OCI-LY1 (cell line): ENCODE data around the gene C2orf49.

ENCODE experiments used
- EZH2 ChIP-seq: fragments of 200-600 bp; sonication (generic), shearing (Covaris generic); IDR thresholded peaks from 2 replicates; pipeline ENCODE4 v1.8.0; 2017; ENCODE audit warnings: borderline replicate concordance, mixed run types, mild to moderate bottlenecking, antibody characterized with exemption, low read length, moderate library complexity, mixed read lengths
- TF ChIP-seq, protein P1 (sequence below): fragments of 200-600 bp; sonication (generic), shearing (Covaris generic); IDR thresholded peaks from 2 replicates; pipeline ENCODE4 v1.5.1; 2017; ENCODE audit warnings: mild to moderate bottlenecking, antibody characterized with exemption, low read length, moderate library complexity, mixed read lengths

DNA sequence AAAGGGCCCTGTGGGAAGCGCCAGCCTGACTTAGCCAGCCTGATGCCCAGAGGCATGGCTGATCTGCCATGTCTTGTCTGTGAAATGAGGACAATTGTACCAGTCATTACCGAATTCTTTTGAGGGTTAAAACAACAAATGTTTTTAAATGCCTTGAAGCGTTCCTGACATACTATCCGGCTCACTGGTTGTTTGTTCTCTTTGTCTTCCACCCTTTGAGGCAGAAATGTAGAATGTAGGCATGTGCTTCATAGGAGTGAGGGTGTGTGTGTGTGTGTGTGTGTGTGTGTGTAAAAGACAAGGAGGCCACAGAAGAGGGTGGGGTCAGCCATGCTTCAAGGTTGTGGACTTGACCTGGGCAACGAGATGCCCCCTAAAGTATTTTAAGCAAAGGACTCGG is 43.3 kb upstream of the C2orf49 start:
- TF ChIP-seq EZH2 = no peak
- TF ChIP-seq, protein P1, sequence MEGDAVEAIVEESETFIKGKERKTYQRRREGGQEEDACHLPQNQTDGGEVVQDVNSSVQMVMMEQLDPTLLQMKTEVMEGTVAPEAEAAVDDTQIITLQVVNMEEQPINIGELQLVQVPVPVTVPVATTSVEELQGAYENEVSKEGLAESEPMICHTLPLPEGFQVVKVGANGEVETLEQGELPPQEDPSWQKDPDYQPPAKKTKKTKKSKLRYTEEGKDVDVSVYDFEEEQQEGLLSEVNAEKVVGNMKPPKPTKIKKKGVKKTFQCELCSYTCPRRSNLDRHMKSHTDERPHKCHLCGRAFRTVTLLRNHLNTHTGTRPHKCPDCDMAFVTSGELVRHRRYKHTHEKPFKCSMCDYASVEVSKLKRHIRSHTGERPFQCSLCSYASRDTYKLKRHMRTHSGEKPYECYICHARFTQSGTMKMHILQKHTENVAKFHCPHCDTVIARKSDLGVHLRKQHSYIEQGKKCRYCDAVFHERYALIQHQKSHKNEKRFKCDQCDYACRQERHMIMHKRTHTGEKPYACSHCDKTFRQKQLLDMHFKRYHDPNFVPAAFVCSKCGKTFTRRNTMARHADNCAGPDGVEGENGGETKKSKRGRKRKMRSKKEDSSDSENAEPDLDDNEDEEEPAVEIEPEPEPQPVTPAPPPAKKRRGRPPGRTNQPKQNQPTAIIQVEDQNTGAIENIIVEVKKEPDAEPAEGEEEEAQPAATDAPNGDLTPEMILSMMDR = no peak
